ENCODE data around the gene POLD4. TPM values are rescaled to one million over a fixed set of nuclear protein-coding genes. Genes with fewer than 3 reads are reported as not detected.
"Not testable (repeated sequence)": the region's sequence is repeated elsewhere in the genome, so short reads cannot be mapped to it uniquely, and the experiment has no call there.

POLD4 gene
- polyA plus RNA-seq, 1 donor from 2014 or later, result 384 TPM

DNA sequence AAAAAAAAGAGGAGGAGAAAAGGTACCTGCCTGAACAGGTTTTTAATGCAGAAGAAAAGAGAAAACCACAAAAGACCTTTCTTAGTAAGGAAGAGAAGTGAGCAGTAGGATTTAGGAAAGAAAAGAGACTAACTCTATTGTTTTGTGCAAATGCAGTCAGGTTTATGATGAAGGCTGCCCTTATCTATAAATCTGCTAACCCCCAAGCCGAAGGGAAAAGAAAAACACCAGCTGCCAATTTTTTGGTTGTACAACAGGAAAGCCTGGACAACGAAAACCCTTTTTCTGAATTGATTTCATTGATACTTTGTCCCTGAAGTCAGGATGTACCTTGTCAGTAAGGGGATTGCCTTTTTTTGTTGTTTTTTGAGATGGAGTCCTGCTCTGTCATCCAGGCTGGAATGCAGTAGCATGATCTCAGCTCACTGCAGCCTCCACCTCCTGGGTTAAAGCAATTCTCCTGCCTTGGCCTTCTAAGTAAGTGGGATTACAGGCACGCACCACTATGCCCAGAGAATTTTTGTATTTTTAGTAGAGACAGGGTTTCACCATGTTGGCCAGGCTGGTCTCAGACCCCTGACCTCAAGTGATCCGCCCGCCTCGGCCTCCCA lies 21.2 kb downstream of the POLD4 start:
- H3K36me3 Mint-ChIP-seq, result peaks cover 2% of the 10 kb centered on the region
- H3K4me3 Mint-ChIP-seq, result no peak overlapping the region
- no peaks in the 10 kb centered on the region for H3K9me3 Mint-ChIP-seq

DNA sequence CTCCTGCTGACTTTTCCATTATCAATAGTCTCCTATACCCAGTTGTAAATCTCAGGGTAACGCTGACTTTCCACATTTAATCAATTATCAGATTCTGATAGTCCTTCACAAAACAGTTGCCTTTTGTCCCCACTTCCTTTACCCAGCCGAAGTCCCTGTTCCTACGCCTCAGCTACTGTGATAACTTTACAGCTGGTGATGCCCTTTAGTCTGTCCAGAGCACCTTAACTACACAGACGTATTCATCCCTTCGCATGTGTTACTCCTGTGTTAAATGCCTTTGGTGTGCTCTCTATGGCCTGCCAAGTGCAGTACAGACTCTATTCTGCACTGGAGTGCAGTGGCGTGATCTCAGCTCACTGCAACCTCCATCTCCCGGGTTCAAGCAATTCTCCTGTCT lies 29.8 kb downstream of the POLD4 start:
- Mint-ChIP-seq H3K27ac (peak overlapping the region in 1 of 3 donors; percentile 43), H3K36me3 (peaks cover 6% of the 10 kb centered on the region), H3K9me3 (no peaks in the 10 kb centered on the region), H3K4me3 (no peak overlapping the region), H3K4me1 (peaks cover 3 to 4% (median 3%) of the 10 kb centered on the region in 3 donors), H3K27me3 (peaks cover 2% of the 10 kb centered on the region)

More for the DNA sequence above, 21.2 kb downstream of the POLD4 start:
- Mint-ChIP-seq H3K27ac (no peak overlapping the region), H3K4me1 (no peaks in the 10 kb centered on the region), H3K27me3 (no peaks in the 10 kb centered on the region)

DNA sequence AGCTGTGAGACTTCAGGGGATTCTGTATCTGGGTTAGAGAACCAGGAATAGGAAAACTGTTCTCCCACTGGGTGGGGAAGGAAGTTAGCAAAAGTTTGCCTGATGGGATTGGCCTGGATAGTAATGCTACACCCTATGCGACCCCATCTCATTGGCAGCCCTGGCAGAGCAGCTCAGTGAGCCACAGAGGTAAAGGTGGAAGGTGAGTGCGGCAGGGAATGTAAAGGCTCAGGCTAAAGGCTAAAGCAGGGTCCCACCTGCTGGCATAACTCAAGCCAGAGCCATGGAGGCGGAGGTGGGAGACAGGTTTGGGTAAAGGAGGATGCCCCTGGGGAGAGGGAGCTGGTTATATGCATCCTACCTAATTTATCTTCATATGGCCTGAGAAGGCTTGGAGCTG lies 31.3 kb downstream of the POLD4 start:
- peaks cover 6% of the 10 kb centered on the region for H3K36me3 Mint-ChIP-seq
- peaks cover 5% of the 10 kb centered on the region for H3K27me3 Mint-ChIP-seq
- peak overlapping the region in 1 of 4 donors; percentile 39 for H3K4me3 Mint-ChIP-seq
- peaks cover 6 to 12% (median 9%) of the 10 kb centered on the region in 3 donors for H3K4me1 Mint-ChIP-seq
- no peaks in the 10 kb centered on the region for H3K9me3 Mint-ChIP-seq
- H3K27ac Mint-ChIP-seq, result peak overlapping the region in 1 of 3 donors; percentile 33

DNA sequence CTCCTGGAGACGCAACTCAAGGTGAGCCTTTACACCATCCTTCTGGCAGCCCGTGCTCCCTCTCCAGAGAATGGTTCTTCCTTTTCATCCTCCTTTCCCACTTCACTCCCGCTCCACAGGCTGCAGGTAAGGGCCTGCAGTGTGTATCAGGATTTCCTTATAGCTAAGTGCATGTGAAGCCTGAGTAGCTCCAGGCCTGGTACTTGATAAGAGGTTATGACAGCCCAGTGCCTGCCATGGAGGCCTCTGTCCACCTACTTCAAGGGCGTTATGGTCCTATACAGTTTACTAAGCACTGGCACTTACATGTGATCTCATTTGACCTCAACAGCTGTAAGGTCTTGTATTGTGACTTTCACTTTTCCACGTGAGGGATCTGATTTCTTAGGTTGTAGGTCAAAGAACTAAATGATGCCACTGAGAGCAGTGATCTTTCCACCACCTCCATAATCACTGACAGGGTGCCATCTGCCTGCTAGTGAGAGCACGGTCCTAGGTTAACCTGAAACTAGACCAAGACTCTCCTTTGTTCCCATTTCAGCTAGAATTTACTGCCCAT lies 32.0 kb downstream of the POLD4 start:
- no peaks in the 10 kb centered on the region for H3K9me3 Mint-ChIP-seq
- H3K36me3 Mint-ChIP-seq, result peaks cover 6% of the 10 kb centered on the region
- peak overlapping the region in 1 of 3 donors; percentile 33 for H3K27ac Mint-ChIP-seq
- peaks cover 5% of the 10 kb centered on the region for H3K27me3 Mint-ChIP-seq
- peaks cover 6 to 12% (median 10%) of the 10 kb centered on the region in 3 donors for H3K4me1 Mint-ChIP-seq
- peak overlapping the region in 1 of 4 donors; percentile 28 for H3K4me3 Mint-ChIP-seq

DNA sequence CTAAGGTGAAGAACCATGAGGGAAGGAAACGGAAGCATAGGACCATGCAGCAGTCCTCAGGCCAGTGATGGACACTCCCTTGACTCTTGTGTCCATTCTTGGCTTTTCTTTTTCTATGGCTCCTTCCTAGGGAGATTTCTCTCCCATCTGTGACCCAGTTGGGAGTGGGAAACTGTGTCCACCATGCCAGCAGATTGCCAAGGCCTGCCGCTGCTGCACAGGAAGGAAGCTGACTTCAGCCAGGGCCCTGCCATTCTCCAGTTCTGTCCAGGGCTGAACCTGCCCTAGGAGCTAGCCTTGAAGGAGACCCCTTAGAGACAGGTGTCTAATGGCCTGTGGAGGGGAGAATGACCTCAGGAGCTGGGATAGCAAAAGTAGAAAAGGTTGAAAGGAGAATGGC lies 32.7 kb downstream of the POLD4 start:
- Mint-ChIP-seq H3K27me3 (peaks cover 5% of the 10 kb centered on the region), H3K4me3 (peak overlapping the region in 1 of 4 donors; percentile 28), H3K9me3 (no peaks in the 10 kb centered on the region), H3K27ac (no peak overlapping the region), H3K36me3 (peaks cover 6% of the 10 kb centered on the region), H3K4me1 (peaks cover 6 to 12% (median 10%) of the 10 kb centered on the region in 3 donors)

DNA sequence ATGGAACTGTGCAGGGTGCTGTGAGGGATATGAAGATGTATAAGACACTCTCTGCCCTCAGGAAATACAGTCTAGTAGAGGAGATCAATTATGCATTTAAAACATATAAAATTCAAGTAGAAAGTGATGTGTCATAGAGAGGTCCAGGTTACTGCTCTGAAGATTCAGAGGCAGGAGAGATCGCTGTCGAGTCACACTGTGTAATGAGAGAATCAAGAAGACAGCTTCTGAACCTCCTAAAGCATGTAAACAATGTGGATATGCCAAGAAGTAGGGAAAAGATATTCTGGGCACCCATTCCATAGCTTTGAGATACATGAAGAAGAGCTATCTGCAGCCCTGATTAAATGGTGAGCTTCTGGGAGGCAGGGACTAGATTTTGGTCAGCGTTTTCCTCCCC lies 33.3 kb downstream of the POLD4 start:
- Mint-ChIP-seq H3K9me3 (no peaks in the 10 kb centered on the region), H3K4me3 (peak overlapping the region in 1 of 4 donors; percentile 1), H3K27me3 (peaks cover 5% of the 10 kb centered on the region), H3K4me1 (peaks cover 6 to 17% (median 10%) of the 10 kb centered on the region in 3 donors), H3K36me3 (peaks cover 6% of the 10 kb centered on the region), H3K27ac (no peak overlapping the region)

DNA sequence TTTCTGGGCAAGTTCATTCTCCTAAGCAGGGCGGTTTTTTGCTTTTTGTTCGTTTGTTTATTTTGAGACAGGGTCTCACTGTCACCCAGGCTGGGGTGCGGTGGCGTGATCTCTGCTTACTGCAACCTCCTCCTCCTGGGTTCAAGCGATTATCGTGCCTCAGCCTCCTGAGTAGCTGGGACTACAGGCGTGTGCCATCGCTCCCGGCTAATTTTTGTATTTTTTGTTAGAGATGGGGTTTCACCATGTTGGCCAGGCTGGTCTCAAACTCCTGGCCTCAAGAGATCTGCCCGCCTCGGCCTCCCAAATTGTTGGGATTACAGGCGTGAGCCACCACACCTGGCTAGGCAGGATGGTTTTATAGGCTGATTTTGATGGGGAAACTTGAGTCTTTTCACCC lies 34.5 kb downstream of the POLD4 start:
- Mint-ChIP-seq H3K4me3 (peak overlapping the region; percentile 60 to 98 (median 96)), H3K27ac (peak overlapping the region in 2 of 3 donors; percentile 93 to 96), H3K4me1 (peaks cover 6 to 17% (median 10%) of the 10 kb centered on the region in 3 donors)
- not testable (repeated sequence) for H3K36me3 Mint-ChIP-seq, H3K27me3 Mint-ChIP-seq, H3K9me3 Mint-ChIP-seq

DNA sequence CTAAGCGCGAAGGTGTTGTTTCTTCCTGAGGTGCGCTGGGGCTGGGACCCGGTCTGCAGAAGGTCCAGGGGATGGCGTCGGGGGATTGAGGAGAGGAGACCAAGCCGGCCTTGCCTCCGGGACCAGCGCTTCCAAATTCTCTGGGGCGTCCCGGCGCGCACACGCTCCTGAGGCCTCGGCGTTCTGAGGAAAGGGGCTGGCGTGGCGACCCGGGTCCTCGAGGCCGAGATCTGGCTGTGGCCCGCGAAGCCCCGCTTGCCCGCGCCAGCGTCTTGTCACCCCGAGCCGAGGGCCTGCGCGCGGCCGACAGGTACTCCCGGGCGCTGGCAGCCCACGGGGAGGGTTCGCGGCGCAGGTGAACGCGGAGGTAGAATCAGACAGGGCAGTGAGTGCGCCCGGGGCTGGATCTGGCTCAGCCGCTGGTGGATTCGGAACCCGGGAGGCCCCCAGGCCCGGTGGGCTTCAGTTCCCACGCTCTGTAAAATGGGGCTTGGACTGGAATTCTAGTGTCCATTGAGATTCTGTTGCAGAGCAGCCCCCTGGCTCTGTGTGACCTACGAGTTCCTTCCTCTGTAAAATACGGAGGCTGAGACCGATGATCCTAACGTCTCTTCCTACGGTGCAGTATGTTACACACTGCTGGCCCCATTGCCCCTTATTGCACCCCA lies 35.3 kb downstream of the POLD4 start:
- no peaks in the 10 kb centered on the region for H3K9me3 Mint-ChIP-seq
- peak overlapping the region; percentile 93 to 99 (median 96) for H3K27ac Mint-ChIP-seq

DNA sequence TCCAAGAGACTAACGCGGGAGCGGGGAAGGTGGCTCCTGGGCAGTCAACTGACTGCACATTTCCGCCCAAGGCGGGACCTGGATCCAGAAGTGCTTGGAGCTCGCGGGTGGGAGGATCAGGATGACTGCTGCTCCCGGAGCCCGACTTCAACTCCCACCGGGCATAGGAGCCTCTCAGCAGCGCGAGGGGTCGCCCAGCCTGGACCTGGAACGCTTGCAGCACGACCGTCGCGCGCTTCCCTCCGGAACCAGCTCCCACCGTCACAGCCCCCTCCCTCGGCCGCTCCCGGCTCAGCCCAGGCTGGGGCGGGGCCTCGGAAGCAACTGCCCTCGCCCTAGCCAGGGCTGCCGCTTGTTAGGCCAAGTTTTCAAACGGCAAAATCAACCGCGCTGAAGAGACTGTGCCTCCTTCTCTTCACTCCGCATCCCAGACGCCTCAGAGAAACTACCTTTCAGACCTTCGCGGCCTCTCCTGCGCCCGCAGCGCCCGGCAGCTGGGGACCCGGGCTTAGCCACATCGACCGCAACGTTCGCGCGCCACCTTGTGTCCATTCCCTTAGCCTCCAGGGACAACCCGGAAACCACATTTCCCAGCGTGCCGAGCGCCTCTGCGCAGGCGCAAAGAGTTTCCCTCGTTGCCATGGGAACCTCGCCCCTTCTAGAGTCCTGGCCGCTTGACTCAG lies 36.0 kb downstream of the POLD4 start:
- Mint-ChIP-seq H3K27me3 (peaks cover 5% of the 10 kb centered on the region), H3K27ac (peak overlapping the region; percentile 93 to 99 (median 96)), H3K9me3 (no peaks in the 10 kb centered on the region), H3K36me3 (peaks cover 4% of the 10 kb centered on the region), H3K4me3 (peak overlapping the region; percentile 95 to 98 (median 97)), H3K4me1 (peaks cover 14 to 21% (median 18%) of the 10 kb centered on the region in 3 donors)

More for the DNA sequence above, 35.3 kb downstream of the POLD4 start:
- Mint-ChIP-seq H3K4me3 (peak overlapping the region; percentile 95 to 98 (median 97)), H3K4me1 (peaks cover 9 to 17% (median 11%) of the 10 kb centered on the region in 3 donors), H3K36me3 (peaks cover 4% of the 10 kb centered on the region), H3K27me3 (peaks cover 5% of the 10 kb centered on the region)

DNA sequence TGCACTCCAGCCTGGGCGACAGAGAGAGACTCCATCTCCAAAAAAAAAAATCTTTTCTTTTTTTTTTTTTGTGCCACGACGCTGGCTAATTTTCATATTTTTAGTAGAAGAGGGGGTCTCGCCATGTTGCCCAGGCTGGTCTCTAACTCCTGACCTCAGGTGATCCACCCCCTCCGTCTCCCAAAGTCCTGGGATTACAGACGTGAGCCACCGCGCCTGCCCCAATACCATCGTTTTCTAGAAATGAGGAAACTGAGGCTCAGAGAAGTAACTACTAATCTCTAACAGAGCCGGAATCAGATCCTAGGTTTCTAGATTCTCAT lies 36.5 kb downstream of the POLD4 start:
- Mint-ChIP-seq H3K4me1 (peaks cover 16 to 22% (median 18%) of the 10 kb centered on the region in 3 donors), H3K27me3 (peaks cover 5% of the 10 kb centered on the region), H3K27ac (peak overlapping the region; percentile 93 to 99 (median 96)), H3K36me3 (peaks cover 4% of the 10 kb centered on the region), H3K9me3 (no peaks in the 10 kb centered on the region), H3K4me3 (peak overlapping the region; percentile 95 to 98 (median 97))

DNA sequence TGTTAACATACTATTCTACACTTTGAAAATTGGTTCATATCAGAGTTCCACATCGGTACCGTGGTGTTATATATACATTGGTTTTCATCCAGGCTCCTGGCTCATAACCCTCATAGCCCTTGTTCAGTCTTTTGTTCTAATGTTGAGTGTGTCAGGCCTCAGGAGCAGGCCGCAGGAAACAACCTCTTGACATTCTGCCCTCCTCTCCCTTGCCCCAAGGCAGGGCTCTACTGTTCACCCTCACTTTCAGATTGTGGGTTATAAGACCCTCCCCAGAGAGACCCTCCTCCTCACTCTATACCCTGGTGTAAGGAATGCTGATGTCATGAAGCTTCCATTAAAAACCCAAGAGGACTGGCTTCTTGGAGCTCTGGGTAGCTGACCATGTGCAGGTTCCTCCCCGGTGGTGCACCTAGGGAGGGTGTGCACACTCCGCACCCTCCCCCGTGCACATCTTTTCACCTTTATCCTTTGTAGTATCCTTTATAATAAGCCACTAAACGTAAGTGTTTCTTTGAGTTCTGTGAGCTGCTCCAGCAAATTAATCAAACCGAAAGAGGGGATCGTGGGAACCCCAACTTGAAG lies 37.9 kb downstream of the POLD4 start:
- peaks cover 3% of the 10 kb centered on the region for H3K36me3 Mint-ChIP-seq
- peak overlapping the region; percentile 25 to 84 (median 73) for H3K27ac Mint-ChIP-seq
- peaks cover 16 to 22% (median 18%) of the 10 kb centered on the region in 3 donors for H3K4me1 Mint-ChIP-seq
- peak overlapping the region in 3 of 4 donors; percentile 75 to 95 (median 83) for H3K4me3 Mint-ChIP-seq
- peaks cover 5% of the 10 kb centered on the region for H3K27me3 Mint-ChIP-seq
- H3K9me3 Mint-ChIP-seq, result no peaks in the 10 kb centered on the region

DNA sequence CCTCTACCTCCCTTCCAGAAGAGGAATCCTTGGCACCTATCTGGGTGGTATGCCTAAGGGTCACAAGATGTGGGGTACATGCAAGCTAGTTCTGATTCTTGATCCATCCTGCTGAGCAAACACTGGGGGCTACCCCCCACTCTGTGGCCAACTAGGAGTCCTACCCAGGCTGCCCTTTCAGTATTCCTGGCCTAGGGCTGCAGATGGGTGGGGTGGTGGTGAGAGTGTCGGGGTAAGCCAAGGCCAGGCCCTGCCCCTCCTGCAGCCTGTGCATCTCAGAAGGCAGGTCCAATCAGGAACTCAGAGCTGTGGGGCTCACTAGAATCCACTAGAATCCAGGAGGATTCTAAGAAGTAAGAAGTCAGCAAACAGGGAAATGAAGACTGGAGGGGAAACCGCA lies 39.1 kb downstream of the POLD4 start:
- H3K27ac Mint-ChIP-seq, result peak overlapping the region in 1 of 3 donors; percentile 91
- H3K4me1 Mint-ChIP-seq, result peaks cover 16 to 22% (median 20%) of the 10 kb centered on the region in 3 donors
- H3K27me3 Mint-ChIP-seq, result peaks cover 5% of the 10 kb centered on the region
- H3K9me3 Mint-ChIP-seq, result no peaks in the 10 kb centered on the region
- H3K4me3 Mint-ChIP-seq, result peak overlapping the region in 3 of 4 donors; percentile 27 to 71 (median 67)
- no peaks in the 10 kb centered on the region for H3K36me3 Mint-ChIP-seq

DNA sequence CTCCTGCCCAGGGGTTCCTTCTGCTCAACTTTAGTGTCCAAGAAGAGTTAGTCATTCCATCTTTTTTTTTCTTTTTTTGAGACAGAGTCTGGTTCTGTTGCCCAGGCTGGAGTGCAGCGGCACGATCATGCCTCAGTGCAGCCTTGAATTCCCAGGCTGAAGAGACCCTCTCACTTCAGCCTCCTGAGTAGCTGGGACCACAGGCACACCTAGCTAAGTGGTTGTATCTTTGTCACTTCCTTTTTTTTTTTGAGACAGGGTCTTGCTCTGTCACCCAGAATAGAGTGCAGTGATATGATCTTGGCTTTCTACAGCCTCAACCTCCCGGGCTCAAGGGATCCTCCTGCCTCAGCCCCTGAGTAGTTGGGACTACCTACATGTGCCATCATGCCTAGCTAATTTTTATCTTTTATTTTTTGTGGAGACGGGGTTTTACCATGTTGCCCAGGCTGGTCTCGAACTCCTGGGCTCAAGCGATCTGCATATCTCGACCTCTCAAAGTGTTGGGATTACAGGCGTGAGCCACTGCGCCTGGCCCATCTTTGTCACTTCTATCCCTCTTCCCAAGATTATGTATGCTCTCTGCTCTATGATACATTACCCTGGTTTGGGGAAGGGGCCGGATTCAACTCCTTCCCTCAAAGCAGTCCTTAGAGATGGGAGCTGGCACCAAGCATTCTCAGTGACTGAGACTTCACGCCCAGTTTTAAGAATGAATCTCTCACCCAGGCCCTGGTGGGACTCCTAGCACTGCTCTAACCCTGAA lies 40.0 kb downstream of the POLD4 start:
- H3K27ac Mint-ChIP-seq, result peak overlapping the region in 2 of 3 donors; percentile 28 to 70
- peaks cover 2% of the 10 kb centered on the region for H3K27me3 Mint-ChIP-seq
- no peaks in the 10 kb centered on the region for H3K9me3 Mint-ChIP-seq
- H3K4me1 Mint-ChIP-seq, result peaks cover 11 to 18% (median 13%) of the 10 kb centered on the region in 3 donors
- H3K36me3 Mint-ChIP-seq, result no peaks in the 10 kb centered on the region
- peak overlapping the region in 1 of 4 donors; percentile 62 for H3K4me3 Mint-ChIP-seq

Data from IgD-negative memory B cell (primary cell).